ENCODE results near the gene THSD7A. TPM values are rescaled to one million over a fixed set of nuclear protein-coding genes. Genes with fewer than 3 reads are reported as not detected.

Gene THSD7A
- total RNA-seq, 1 experiment from 2014 or later, result 0.64 TPM

GRCh38 chr7:11452476-11452875, 379.5 kb downstream of the THSD7A start:
- H3K9me3 ChIP-seq (ENCODE audit: low read depth, low read length, poor library complexity, severe bottlenecking), result no peaks in the 10 kb centered on the region
- H3K27me3 ChIP-seq (replicated peaks; ENCODE audit: insufficient read depth, low read depth, low read length, poor library complexity), result no peaks in the 10 kb centered on the region
- no peaks in the 10 kb centered on the region for H3K36me3 ChIP-seq (ENCODE audit: insufficient read depth, low read length, poor library complexity, severe bottlenecking)
- ChIA-PET CTCF (interaction anchor here (0.7 kb wide), 1 partner anchor 24 kb away, joined by 3 read pairs; no protein-coding TSS in a partner anchor), POLR2A (ENCODE audit: low non-redundant PET) (no interaction called here)
- H3K4me1 ChIP-seq (ENCODE audit: insufficient read depth, low read length, poor library complexity, severe bottlenecking), result peaks cover 6% of the 10 kb centered on the region
- TF ChIP-seq EZH2 (IDR thresholded peaks at IDR 0.05; ENCODE audit: borderline replicate concordance, low read depth, low read length, poor library complexity, severe bottlenecking) (no peak), CTCF (conservative IDR thresholded peaks at IDR 0.05; ENCODE audit: low read depth, low read length) (no peak)
- no peak for DNase-seq (ENCODE audit: low spot score)
- no peak overlapping the region for H3K4me3 ChIP-seq (ENCODE audit: low read depth, low read length, poor library complexity, severe bottlenecking)
- no TSS peak for BruUV-seq (replicated peaks)
- H3K27ac ChIP-seq (ENCODE audit: low read depth, low read length, poor library complexity, severe bottlenecking), result no peak overlapping the region
- intact Hi-C loops (cut with micrococcal nuclease; ENCODE audit: unreplicated experiment), result no loop called here

GRCh38 chr7:11450281-11450680, 381.7 kb downstream of the THSD7A start:
- POLR2A ChIA-PET (ENCODE audit: low non-redundant PET), result no interaction called here
- DNase-seq (ENCODE audit: low spot score), result no peak
- Histone ChIP-seq H3K27me3 (replicated peaks; ENCODE audit: insufficient read depth, low read depth, low read length, poor library complexity) (no peaks in the 10 kb centered on the region), H3K36me3 (ENCODE audit: insufficient read depth, low read length, poor library complexity, severe bottlenecking) (no peaks in the 10 kb centered on the region), H3K27ac (ENCODE audit: low read depth, low read length, poor library complexity, severe bottlenecking) (no peak overlapping the region), H3K4me3 (ENCODE audit: low read depth, low read length, poor library complexity, severe bottlenecking) (no peak overlapping the region), H3K4me1 (ENCODE audit: insufficient read depth, low read length, poor library complexity, severe bottlenecking) (peaks cover 5% of the 10 kb centered on the region), H3K9me3 (ENCODE audit: low read depth, low read length, poor library complexity, severe bottlenecking) (no peaks in the 10 kb centered on the region)
- CTCF ChIA-PET, result no interaction called here
- TF ChIP-seq CTCF (conservative IDR thresholded peaks at IDR 0.05; ENCODE audit: low read depth, low read length) (no peak), EZH2 (IDR thresholded peaks at IDR 0.05; ENCODE audit: borderline replicate concordance, low read depth, low read length, poor library complexity, severe bottlenecking) (no peak)
- intact Hi-C loops (cut with micrococcal nuclease; ENCODE audit: unreplicated experiment), result no loop called here
- BruUV-seq (replicated peaks), result no TSS peak

- intact Hi-C loops (cut with micrococcal nuclease; ENCODE audit: unreplicated experiment), result no loop called here
- TF ChIP-seq EZH2 (IDR thresholded peaks at IDR 0.05; ENCODE audit: borderline replicate concordance, low read depth, low read length, poor library complexity, severe bottlenecking) (no peak), CTCF (conservative IDR thresholded peaks at IDR 0.05; ENCODE audit: low read depth, low read length) (no peak)
- Histone ChIP-seq H3K27me3 (replicated peaks; ENCODE audit: insufficient read depth, low read depth, low read length, poor library complexity) (no peaks in the 10 kb centered on the region), H3K27ac (ENCODE audit: low read depth, low read length, poor library complexity, severe bottlenecking) (no peak overlapping the region), H3K36me3 (ENCODE audit: insufficient read depth, low read length, poor library complexity, severe bottlenecking) (no peaks in the 10 kb centered on the region), H3K4me3 (ENCODE audit: low read depth, low read length, poor library complexity, severe bottlenecking) (no peak overlapping the region), H3K9me3 (ENCODE audit: low read depth, low read length, poor library complexity, severe bottlenecking) (no peaks in the 10 kb centered on the region), H3K4me1 (ENCODE audit: insufficient read depth, low read length, poor library complexity, severe bottlenecking) (peaks cover 5% of the 10 kb centered on the region)
- CTCF ChIA-PET, result no interaction called here
- BruUV-seq (replicated peaks), result no TSS peak
- POLR2A ChIA-PET (ENCODE audit: low non-redundant PET), result no interaction called here
- no peak for DNase-seq (ENCODE audit: low spot score)
Measured at GRCh38 chr7:11449316-11449715, 382.7 kb downstream of the THSD7A start.
